ENCODE results near the gene ATP1B3.
"Not testable (repeated sequence)": the region's sequence is repeated elsewhere in the genome, so short reads cannot be mapped to it uniquely, and the experiment has no call there.

Gene ATP1B3

DNA sequence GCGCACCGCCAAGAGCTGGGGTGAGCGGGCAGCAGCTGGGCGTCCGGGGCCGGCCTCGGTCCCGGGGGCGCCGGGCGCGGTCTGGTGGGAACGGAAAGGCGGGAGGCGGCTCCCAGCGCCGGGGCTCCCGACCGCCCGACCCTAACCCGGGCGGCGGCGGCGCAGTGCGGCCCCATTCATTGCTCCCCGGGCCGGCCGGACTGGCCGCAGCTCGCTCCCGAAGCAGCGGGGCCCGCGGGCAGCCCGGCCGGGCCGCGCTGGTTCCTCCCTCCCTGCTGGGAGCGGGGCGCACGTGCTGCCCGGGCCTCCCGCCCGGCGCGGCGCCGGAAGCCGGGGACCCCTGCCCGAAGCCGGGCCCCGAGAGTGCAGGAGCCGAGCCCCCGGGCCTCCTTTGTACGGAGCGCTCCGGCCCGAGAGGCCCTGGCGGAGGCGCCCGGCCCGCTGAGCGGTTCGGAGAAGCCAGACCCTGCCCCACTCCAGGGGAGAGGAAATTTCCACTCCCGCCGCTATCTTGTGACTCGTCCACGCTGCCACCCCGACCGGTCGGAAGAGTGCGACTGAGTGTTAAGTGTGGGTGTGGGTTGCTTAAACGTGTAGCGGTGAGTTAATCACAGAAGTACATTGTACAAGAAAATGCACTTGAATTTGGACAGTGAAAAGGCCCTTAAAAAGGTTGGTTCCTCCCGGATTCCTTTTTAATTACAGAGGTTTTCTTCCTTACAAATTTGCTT, 613 bp downstream of the ATP1B3 start:
- Histone ChIP-seq H3K27me3 (ENCODE audit: control insufficient read depth in 5 of 5, insufficient read depth in 4 of 5, low read length in 5 of 5) (no peaks in the 10 kb centered on the region), H3K9me3 (ENCODE audit: control insufficient read depth in 5 of 5, low read length in 5 of 5) (no peaks in the 10 kb centered on the region), H3K27ac (ENCODE audit: low read depth, low read length) (peak overlapping the region; percentile 92), H3K9ac (ENCODE audit: low read length in 5 of 5) (peak overlapping the region; percentile 75 to 96 (median 90)), H3K4me1 (ENCODE audit: control insufficient read depth in 5 of 5, insufficient read depth in 5 of 5, low read length in 5 of 5) (peaks cover 0 to 31% (median 27%) of the 10 kb centered on the region in 5 donors), H3K4me3 (ENCODE audit: low read depth in 1 of 5, low read length in 5 of 5) (peak overlapping the region; percentile 78 to 85 (median 81)), H3K36me3 (ENCODE audit: control insufficient read depth in 5 of 5, insufficient read depth in 5 of 5, low read length in 5 of 5) (no peaks in the 10 kb centered on the region)

DNA sequence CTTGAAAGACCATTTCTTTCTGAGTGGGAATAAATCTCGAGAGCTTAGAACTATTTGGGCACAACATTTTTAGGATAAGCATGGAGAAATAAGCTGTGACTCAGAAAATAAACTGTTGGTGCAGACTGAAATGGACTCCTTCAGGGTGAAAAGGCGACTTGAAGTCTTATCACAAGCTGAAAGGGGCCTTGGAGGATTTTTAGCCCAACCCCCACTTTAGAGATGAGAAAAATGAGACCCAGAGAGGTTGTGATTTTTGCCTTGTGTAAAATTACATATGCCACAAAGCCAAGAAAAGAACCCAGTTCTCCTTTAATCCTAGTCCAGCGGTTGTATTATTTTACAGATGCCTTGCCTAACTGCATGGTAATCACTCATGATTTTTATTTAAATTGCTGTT, 1.5 kb downstream of the ATP1B3 start:
- Histone ChIP-seq H3K27ac (ENCODE audit: low read depth, low read length) (peak overlapping the region; percentile 92), H3K9ac (ENCODE audit: low read length in 5 of 5) (peak overlapping the region in 4 of 5 donors; percentile 81 to 96 (median 90)), H3K4me1 (ENCODE audit: control insufficient read depth in 5 of 5, insufficient read depth in 5 of 5, low read length in 5 of 5) (peaks cover 0 to 31% (median 27%) of the 10 kb centered on the region in 5 donors), H3K36me3 (ENCODE audit: control insufficient read depth in 5 of 5, insufficient read depth in 5 of 5, low read length in 5 of 5) (peaks cover 0 to 1% (median 0%) of the 10 kb centered on the region in 5 donors), H3K4me3 (ENCODE audit: low read depth in 1 of 5, low read length in 5 of 5) (peak overlapping the region; percentile 78 to 85 (median 81)), H3K9me3 (ENCODE audit: control insufficient read depth in 5 of 5, low read length in 5 of 5) (no peaks in the 10 kb centered on the region), H3K27me3 (ENCODE audit: control insufficient read depth in 5 of 5, insufficient read depth in 4 of 5, low read length in 5 of 5) (no peaks in the 10 kb centered on the region)

- H3K4me3 ChIP-seq (ENCODE audit: low read depth in 1 of 5, low read length in 5 of 5): peak overlapping the region; percentile 78 to 85 (median 81)
- H3K27ac ChIP-seq (ENCODE audit: low read depth, low read length): peak overlapping the region; percentile 92
- H3K27me3 ChIP-seq (ENCODE audit: control insufficient read depth in 5 of 5, insufficient read depth in 4 of 5, low read length in 5 of 5): no peaks in the 10 kb centered on the region
- H3K36me3 ChIP-seq (ENCODE audit: control insufficient read depth in 5 of 5, insufficient read depth in 5 of 5, low read length in 5 of 5): peaks cover 0 to 2% (median 0%) of the 10 kb centered on the region in 5 donors
- H3K4me1 ChIP-seq (ENCODE audit: control insufficient read depth in 5 of 5, insufficient read depth in 5 of 5, low read length in 5 of 5): peaks cover 0 to 31% (median 27%) of the 10 kb centered on the region in 5 donors
- no peaks in the 10 kb centered on the region for H3K9me3 ChIP-seq (ENCODE audit: control insufficient read depth in 5 of 5, low read length in 5 of 5)
- peak overlapping the region in 4 of 5 donors; percentile 81 to 96 (median 90) for H3K9ac ChIP-seq (ENCODE audit: low read length in 5 of 5)
These were observed 1.9 kb downstream of the ATP1B3 start for GRCh38 chr3:141878326-141878725.

- no peak overlapping the region for H3K27ac ChIP-seq (ENCODE audit: low read depth, low read length)
- peaks cover 0 to 31% (median 27%) of the 10 kb centered on the region in 5 donors for H3K4me1 ChIP-seq (ENCODE audit: control insufficient read depth in 5 of 5, insufficient read depth in 5 of 5, low read length in 5 of 5)
- H3K27me3 ChIP-seq (ENCODE audit: control insufficient read depth in 5 of 5, insufficient read depth in 4 of 5, low read length in 5 of 5): no peaks in the 10 kb centered on the region
- peak overlapping the region in 2 of 5 donors; percentile 30 to 88 for H3K9ac ChIP-seq (ENCODE audit: low read length in 5 of 5)
- peak overlapping the region in 4 of 5 donors; percentile 21 to 85 (median 79) for H3K4me3 ChIP-seq (ENCODE audit: low read depth in 1 of 5, low read length in 5 of 5)
- H3K36me3 ChIP-seq (ENCODE audit: control insufficient read depth in 5 of 5, insufficient read depth in 5 of 5, low read length in 5 of 5): peaks cover 0 to 2% (median 0%) of the 10 kb centered on the region in 5 donors
- H3K9me3 ChIP-seq (ENCODE audit: control insufficient read depth in 5 of 5, low read length in 5 of 5): no peaks in the 10 kb centered on the region
These were observed 2.4 kb downstream of the ATP1B3 start for GRCh38 chr3:141878817-141879216.

- Histone ChIP-seq H3K4me3 (ENCODE audit: low read depth in 1 of 5, low read length in 5 of 5) (no peak overlapping the region), H3K9me3 (ENCODE audit: control insufficient read depth in 5 of 5, low read length in 5 of 5) (no peaks in the 10 kb centered on the region), H3K4me1 (ENCODE audit: control insufficient read depth in 5 of 5, insufficient read depth in 5 of 5, low read length in 5 of 5) (peaks cover 0 to 25% (median 22%) of the 10 kb centered on the region in 5 donors), H3K27me3 (ENCODE audit: control insufficient read depth in 5 of 5, insufficient read depth in 4 of 5, low read length in 5 of 5) (no peaks in the 10 kb centered on the region), H3K27ac (ENCODE audit: low read depth, low read length) (no peak overlapping the region), H3K36me3 (ENCODE audit: control insufficient read depth in 5 of 5, insufficient read depth in 5 of 5, low read length in 5 of 5) (peaks cover 0 to 4% (median 2%) of the 10 kb centered on the region in 5 donors), H3K9ac (ENCODE audit: low read length in 5 of 5) (no peak overlapping the region)
These were observed 5.3 kb downstream of the ATP1B3 start for GRCh38 chr3:141881702-141882101.

DNA sequence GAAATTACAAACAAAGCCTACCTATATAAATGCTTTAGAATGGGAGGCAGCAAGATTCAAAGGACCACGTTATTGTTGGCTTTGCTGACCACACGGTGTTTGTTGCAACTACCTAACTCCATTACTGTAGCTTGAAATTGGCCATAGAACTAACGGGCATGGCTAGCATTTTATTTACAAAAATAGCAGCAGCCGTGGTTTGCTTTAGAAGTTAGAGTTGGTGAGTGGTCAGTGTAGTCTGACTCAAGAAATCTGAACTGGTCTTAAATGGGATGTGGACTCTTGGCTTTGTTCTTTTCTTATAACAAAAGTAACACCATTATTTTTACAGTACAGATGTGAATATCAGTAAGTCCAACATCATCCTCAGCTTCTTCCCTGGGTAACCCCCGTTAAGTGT, 10.6 kb downstream of the ATP1B3 start:
- Histone ChIP-seq H3K36me3 (ENCODE audit: control insufficient read depth in 5 of 5, insufficient read depth in 5 of 5, low read length in 5 of 5) (peaks cover 0 to 8% (median 4%) of the 10 kb centered on the region in 5 donors), H3K4me1 (ENCODE audit: control insufficient read depth in 5 of 5, insufficient read depth in 5 of 5, low read length in 5 of 5) (no peaks in the 10 kb centered on the region), H3K27me3 (ENCODE audit: control insufficient read depth in 5 of 5, insufficient read depth in 4 of 5, low read length in 5 of 5) (no peaks in the 10 kb centered on the region), H3K27ac (ENCODE audit: low read depth, low read length) (no peak overlapping the region), H3K9me3 (ENCODE audit: control insufficient read depth in 5 of 5, low read length in 5 of 5) (no peaks in the 10 kb centered on the region), H3K9ac (ENCODE audit: low read length in 5 of 5) (no peak overlapping the region), H3K4me3 (ENCODE audit: low read depth in 1 of 5, low read length in 5 of 5) (no peak overlapping the region)

GRCh38 chr3:141888548-141888947, 12.1 kb downstream of the ATP1B3 start:
- not testable (repeated sequence) for H3K9ac ChIP-seq (ENCODE audit: low read length in 5 of 5); H3K9me3 ChIP-seq (ENCODE audit: control insufficient read depth in 5 of 5, low read length in 5 of 5); H3K27me3 ChIP-seq (ENCODE audit: control insufficient read depth in 5 of 5, insufficient read depth in 4 of 5, low read length in 5 of 5); H3K36me3 ChIP-seq (ENCODE audit: control insufficient read depth in 5 of 5, insufficient read depth in 5 of 5, low read length in 5 of 5); H3K4me3 ChIP-seq (ENCODE audit: low read depth in 1 of 5, low read length in 5 of 5); H3K27ac ChIP-seq (ENCODE audit: low read depth, low read length); H3K4me1 ChIP-seq (ENCODE audit: control insufficient read depth in 5 of 5, insufficient read depth in 5 of 5, low read length in 5 of 5)

DNA sequence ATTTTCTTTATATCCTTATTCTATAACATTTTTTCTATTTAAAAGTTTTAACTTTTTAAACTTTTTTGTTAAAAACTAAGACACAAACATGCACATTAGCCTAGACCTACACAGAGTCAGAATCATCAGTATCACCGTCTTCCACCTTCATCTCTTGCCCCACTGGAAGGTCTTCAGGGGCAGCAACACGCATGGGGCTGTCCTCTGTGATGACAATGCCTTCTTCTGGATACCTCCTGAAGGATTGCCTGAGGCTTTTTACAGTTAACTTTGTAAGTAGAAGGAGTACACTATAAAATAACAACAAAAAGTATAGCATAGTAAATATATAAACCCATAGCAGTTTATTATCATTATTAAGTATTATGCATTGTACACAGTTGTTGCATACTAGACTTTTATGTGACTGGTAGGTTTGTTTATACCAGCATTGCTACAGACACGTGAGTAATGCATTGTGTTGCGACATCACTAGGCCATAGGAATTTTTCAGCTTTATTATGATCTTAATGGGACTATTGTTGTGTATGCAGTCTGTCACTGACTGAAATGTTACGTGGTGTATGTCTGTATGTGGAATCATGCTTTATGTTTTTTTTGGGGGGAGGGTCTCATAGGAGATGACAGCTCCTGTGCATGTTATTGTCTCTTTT, 18.2 kb downstream of the ATP1B3 start:
- Histone ChIP-seq H3K9ac (ENCODE audit: low read length in 5 of 5) (no peak overlapping the region), H3K4me3 (ENCODE audit: low read depth in 1 of 5, low read length in 5 of 5) (no peak overlapping the region), H3K9me3 (ENCODE audit: control insufficient read depth in 5 of 5, low read length in 5 of 5) (no peaks in the 10 kb centered on the region), H3K27me3 (ENCODE audit: control insufficient read depth in 5 of 5, insufficient read depth in 4 of 5, low read length in 5 of 5) (no peaks in the 10 kb centered on the region), H3K27ac (ENCODE audit: low read depth, low read length) (no peak overlapping the region), H3K36me3 (ENCODE audit: control insufficient read depth in 5 of 5, insufficient read depth in 5 of 5, low read length in 5 of 5) (no peaks in the 10 kb centered on the region), H3K4me1 (ENCODE audit: control insufficient read depth in 5 of 5, insufficient read depth in 5 of 5, low read length in 5 of 5) (peaks cover 0 to 8% (median 0%) of the 10 kb centered on the region in 5 donors)

DNA sequence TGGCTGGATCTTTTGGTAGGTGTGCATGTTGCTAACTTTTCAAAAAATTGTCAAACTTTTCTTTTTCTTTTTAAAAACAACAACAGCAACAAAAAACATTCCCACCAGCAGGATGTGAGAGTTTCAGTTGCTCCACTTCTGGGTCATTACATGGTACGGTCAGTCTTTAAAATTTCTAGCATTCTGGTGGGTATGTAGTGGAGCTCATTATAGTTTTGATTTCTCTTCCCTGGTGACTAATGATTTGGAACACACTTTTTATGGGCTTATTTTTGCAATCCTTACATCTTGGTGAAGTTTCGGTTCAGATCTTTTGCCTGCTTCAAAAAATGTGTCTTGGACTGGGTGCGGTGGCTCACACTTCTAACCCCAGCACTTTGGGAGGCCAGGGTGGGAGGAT, 19.3 kb downstream of the ATP1B3 start:
- no peaks in the 10 kb centered on the region for H3K27me3 ChIP-seq (ENCODE audit: control insufficient read depth in 5 of 5, insufficient read depth in 4 of 5, low read length in 5 of 5)
- peaks cover 0 to 5% (median 0%) of the 10 kb centered on the region in 5 donors for H3K9me3 ChIP-seq (ENCODE audit: control insufficient read depth in 5 of 5, low read length in 5 of 5)
- H3K27ac ChIP-seq (ENCODE audit: low read depth, low read length): no peak overlapping the region
- no peak overlapping the region for H3K4me3 ChIP-seq (ENCODE audit: low read depth in 1 of 5, low read length in 5 of 5)
- no peaks in the 10 kb centered on the region for H3K36me3 ChIP-seq (ENCODE audit: control insufficient read depth in 5 of 5, insufficient read depth in 5 of 5, low read length in 5 of 5)
- peaks cover 0 to 8% (median 0%) of the 10 kb centered on the region in 5 donors for H3K4me1 ChIP-seq (ENCODE audit: control insufficient read depth in 5 of 5, insufficient read depth in 5 of 5, low read length in 5 of 5)
- no peak overlapping the region for H3K9ac ChIP-seq (ENCODE audit: low read length in 5 of 5)

- no peak overlapping the region for H3K9ac ChIP-seq (ENCODE audit: low read length in 5 of 5)
- H3K27me3 ChIP-seq (ENCODE audit: control insufficient read depth in 5 of 5, insufficient read depth in 4 of 5, low read length in 5 of 5): no peaks in the 10 kb centered on the region
- H3K4me3 ChIP-seq (ENCODE audit: low read depth in 1 of 5, low read length in 5 of 5): no peak overlapping the region
- peaks cover 0 to 8% (median 0%) of the 10 kb centered on the region in 5 donors for H3K4me1 ChIP-seq (ENCODE audit: control insufficient read depth in 5 of 5, insufficient read depth in 5 of 5, low read length in 5 of 5)
- H3K9me3 ChIP-seq (ENCODE audit: control insufficient read depth in 5 of 5, low read length in 5 of 5): peaks cover 0 to 5% (median 0%) of the 10 kb centered on the region in 5 donors
- no peak overlapping the region for H3K27ac ChIP-seq (ENCODE audit: low read depth, low read length)
- peaks cover 0 to 5% (median 0%) of the 10 kb centered on the region in 5 donors for H3K36me3 ChIP-seq (ENCODE audit: control insufficient read depth in 5 of 5, insufficient read depth in 5 of 5, low read length in 5 of 5)
These were observed 22.5 kb downstream of the ATP1B3 start for GRCh38 chr3:141898908-141899307.
